ENCODE results near the gene PISD. TPM values are rescaled to one million over a fixed set of nuclear protein-coding genes. Genes with fewer than 3 reads are reported as not detected.

PISD gene
- total and polyA plus RNA-seq, 9 of the 15 experiments (the other 6 are each of a cell fraction or from before 2014, with no cell fraction given) = 24.5 to 65.9 (median 36.6) TPM

DNA sequence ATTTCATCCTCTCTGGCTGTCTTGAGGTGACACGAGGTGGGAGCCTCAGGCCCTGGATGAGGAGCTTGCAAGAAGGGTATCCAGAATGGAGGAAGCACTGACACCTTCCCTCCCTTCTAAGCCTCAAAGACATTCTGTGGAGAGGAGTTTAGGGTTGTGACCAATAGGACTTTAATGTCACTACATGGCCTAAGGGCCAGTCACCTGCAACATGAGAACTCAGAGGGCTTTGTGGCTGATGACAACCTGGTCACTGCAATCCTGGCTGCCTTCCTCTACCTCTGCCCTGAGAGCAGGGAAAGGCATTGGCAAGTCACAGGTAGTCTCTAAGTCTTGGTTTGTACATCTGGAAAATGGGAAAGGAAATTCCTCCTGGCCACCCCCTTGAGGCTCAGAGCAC, 33.7 kb downstream of the PISD start:
- H3K4me3 ChIP-seq = no peak overlapping the region
- peak overlapping the region; percentile 84 for H3K4me2 ChIP-seq (ENCODE audit: insufficient read depth, low read length)
- no peaks in the 10 kb centered on the region for H3K9me3 ChIP-seq (replicated peaks; ENCODE audit: control insufficient read depth, insufficient read depth, low read depth, low read length)
- no peaks in the 10 kb centered on the region for H4K20me1 ChIP-seq (replicated peaks; ENCODE audit: control insufficient read depth, insufficient read depth, low read length)
- H3K79me2 ChIP-seq (ENCODE audit: control insufficient read depth, insufficient read depth, low read length) = peaks cover 94% of the 10 kb centered on the region
- in situ Hi-C loops (cut with MboI) (no loop called here), intact Hi-C loops (cut with micrococcal nuclease) (no loop called here)
- ATAC-seq (no peak), DNase-seq (ENCODE audit: extremely low read depth in 1 of 4, low spot score in 3 of 4) (no peak), FAIRE-seq (no peak)
- BruUV-seq (replicated peaks) = no TSS peak
- peaks cover 50 to 76% of the 10 kb centered on the region in 2 experiments for H3K4me1 ChIP-seq (replicated peaks in 1 of 2; ENCODE audit: control insufficient read depth in 2 of 2, insufficient read depth in 2 of 2, low read length in 2 of 2)
- H3K9me1 ChIP-seq (ENCODE audit: control insufficient read depth, insufficient read depth, low read length) = peaks cover 3% of the 10 kb centered on the region
- peak overlapping the region; percentile 55 to 68; a peak in 2 of 4 replicates for H3K9ac ChIP-seq (ENCODE audit: insufficient read depth in 1 of 2, low read depth in 2 of 2, low read length in 2 of 2)
- H3K36me3 ChIP-seq (ENCODE audit: control insufficient read depth, insufficient read depth, low read length) = peaks cover 48% of the 10 kb centered on the region; the same call in 2 of the 3 replicates
- H2AFZ ChIP-seq (ENCODE audit: low read depth, low read length) = no peak overlapping the region
- WGBS (ENCODE audit: insufficient coverage, low coverage, missing lambda C conversion rate) = 64% methylated on average over 1 of the region's 1 CpG
- CTCF ChIA-PET (ENCODE audit: low intra/inter-chr PET ratio) = interaction anchor here (0.6 kb wide), 1 partner anchor 48 kb away, joined by 5 read pairs; no protein-coding TSS in a partner anchor
- H3K27ac ChIP-seq (ENCODE audit: extremely low read depth, low read depth, low read length) = peak overlapping the region; percentile 36; the same call in 1 of the 3 replicates
- TF ChIP-seq ZNF699 (CRISPR knock-in tag; IDR thresholded peaks at IDR 0.05; ENCODE audit: insufficient replicate concordance) (no peak), RCOR1 (IDR thresholded peaks at IDR 0.05; ENCODE audit: borderline replicate concordance in 1 of 2, low read depth in 2 of 2, low read length in 2 of 2) (no peak), TFAM (CRISPR knock-in tag; conservative IDR thresholded peaks at IDR 0.05) (no peak), CREB1 (IDR thresholded peaks at IDR 0.05) (no peak), CREB1 (CRISPR knock-in tag; IDR thresholded peaks at IDR 0.05) (no peak), ERF (CRISPR knock-in tag; IDR thresholded peaks at IDR 0.05) (no peak), THRAP3 (IDR thresholded peaks at IDR 0.05; ENCODE audit: borderline replicate concordance) (no peak)
- POLR2A ChIA-PET = interaction anchor here (1.5 kb wide), 1 partner anchor 9 kb away, joined by 3 read pairs; no protein-coding TSS in a partner anchor
- H3K27me3 ChIP-seq (ENCODE audit: control insufficient read depth in 2 of 2, insufficient read depth in 2 of 2, low read length in 2 of 2) = no peaks in the 10 kb centered on the region
